Spleen (tissue), 11 donors: ENCODE measurements around the gene ATAD3B. TPM values are rescaled to one million over a fixed set of nuclear protein-coding genes. Genes with fewer than 3 reads are reported as not detected.

Source experiments
- DNase-seq: peaks from one replicate; pipeline ENCODE4 v3.0.0-alpha.2; 2020
- H3K27ac ChIP-seq, 8 donors: fragments of 200-600 bp; sonication (generic) in 7 of 8; 1 replicate in 4 of 8; 2 replicates in 4 of 8; pipeline versions ENCODE4 v1.5.0 to v1.8.0; 2016 to 2021; ENCODE audit warnings: inconsistent platforms in 4 of 8, mild to moderate bottlenecking in 4 of 8, moderate library complexity in 1 of 8
- H3K27me3 ChIP-seq, 7 donors: fragments of 200-600 bp; sonication (generic) in 6 of 7; replicated peaks in 1 of 7; 1 replicate in 4 of 7; 2 replicates in 3 of 7; pipeline versions ENCODE4 v1.5.0 to v1.8.0; 2016 to 2021; ENCODE audit warnings: inconsistent platforms in 3 of 7, mild to moderate bottlenecking in 1 of 7
- H3K36me3 ChIP-seq, 6 donors: fragments of 200-600 bp; sonication (generic) in 5 of 6; 1 replicate in 4 of 6; 2 replicates in 2 of 6; pipeline versions ENCODE4 v1.5.0 to v1.8.0; 2016 to 2021; ENCODE audit warnings: inconsistent platforms in 2 of 6
- H3K4me1 ChIP-seq, 6 donors: fragments of 200-600 bp; sonication (generic) in 5 of 6; 1 replicate in 3 of 6; 2 replicates in 3 of 6; pipeline versions ENCODE4 v1.5.0 to v1.8.0; 2016 to 2021; ENCODE audit warnings: inconsistent platforms in 3 of 6
- H3K4me3 ChIP-seq, 8 donors: fragments of 200-600 bp; sonication (generic) in 7 of 8; 1 replicate in 4 of 8; 2 replicates in 4 of 8; pipeline versions ENCODE4 v1.5.0 to v1.8.0; 2016 to 2021; ENCODE audit warnings: inconsistent platforms in 4 of 8, mild to moderate bottlenecking in 4 of 8, moderate library complexity in 2 of 8
- H3K9me3 ChIP-seq, 8 donors: fragments of 200-600 bp; sonication (generic) in 7 of 8; 1 replicate in 4 of 8; 2 replicates in 4 of 8; pipeline versions ENCODE4 v1.5.0 to v1.8.0; 2016 to 2021; ENCODE audit warnings: inconsistent platforms in 4 of 8
- CTCF ChIP-seq, 11 experiments: fragments of 200-600 bp in 7 of 11; fragments of 450-650 bp in 4 of 11; sonication (generic) in 4 of 11; IDR thresholded peaks in 8 of 11; conservative IDR thresholded peaks in 3 of 11; 1 replicate in 7 of 11; 2 replicates in 4 of 11; pipeline versions ENCODE4 v1.4.0 to v1.8.0; 2016 to 2021; ENCODE audit warnings: antibody characterized with exemption in 11 of 11, inconsistent platforms in 4 of 11, mild to moderate bottlenecking in 1 of 11
- POLR2A ChIP-seq, 3 donors: fragments of 450-650 bp; IDR thresholded peaks; one replicate each; pipeline ENCODE4 v1.5.1; 2017; ENCODE audit warnings: antibody characterized with exemption in 3 of 3, mild to moderate bottlenecking in 1 of 3
- POLR2AphosphoS5 ChIP-seq, 3 donors: sonication (generic); formaldehyde crosslinking; IDR thresholded peaks; one replicate each; pipeline ENCODE4 v1.5.1; 2017; ENCODE audit warnings: antibody characterized with exemption in 3 of 3
- WGBS, 5 donors: extraction: QIAGEN DNeasy Blood & Tissue Kit in 3 of 5; methylation state at CpG; one replicate each; pipeline versions ENCODE4 v1.1.5 to v1.1.7; 2013 to 2018; 5-methylcytosine and 5-hydroxymethylcytosine counted together
- intact Hi-C: fragments of 100-400 bp; cut with DNase I; formaldehyde crosslinking; loops from one replicate; pipeline ENCODE4 v1.15.0; 2023; ENCODE audit warnings: low total_unique reads
- polyA plus RNA-seq, 3 donors: library from polyadenylated mRNA; stranded (reverse); fragments of 200-250 nt; gene quantifications; one replicate each; pipeline ENCODE4 v1.2.1, GENCODE V29; 2013
- total RNA-seq, 7 donors: library from RNA; depleted of rRNA in 3 of 7; stranded (reverse); fragments of >200 nt in 3 of 7; fragmentation: NEBNext Ultra II Directional in 4 of 7; extraction: Animal tissue kit (Norgen Biotek cat#: 25700) in 4 of 7; gene quantifications; one replicate each; pipeline versions ENCODE4 v1.1.0 to v1.2.1, GENCODE V29; 2016 to 2021
- donor health status: healthy with polysubstance abuse.
- donor health status: DM: no; HTN: no; CAD: no; lungs with moderate emphysema.
- donor health status: DM: no; HTN: no; CAD: no.
- donor health status: Bipolar disorder and iron deficiency.
- donor health status: healthy.
- donor health status: DM: no; HTN: no; CAD: no.
- donor health status: DM: yes; HTN: yes; CAD: no.

Gene ATAD3B
- total and polyA plus RNA-seq, 10 donors = 11.5 to 62.3 (median 26.3) TPM

GRCh38 chr1:1429671-1430073 is 41.9 kb upstream of the ATAD3B start:
- H3K27ac ChIP-seq = peak overlapping the region in 6 of 8 donors; percentile 74 to 82 (median 76)
- TF ChIP-seq POLR2AphosphoS5 (IDR thresholded peaks at IDR 0.05) (no peak), CTCF (IDR thresholded peaks at IDR 0.05 in 8 of 11, conservative IDR thresholded peaks at IDR 0.05 in 3 of 11) (no peak), POLR2A (IDR thresholded peaks at IDR 0.05) (no peak)
- WGBS, 5 donors = 66 to 89% (median 78%) methylated on average over 6 of the region's 6 CpGs
- no peak overlapping the region for H3K4me3 ChIP-seq
- peaks cover 0 to 98% (median 24%) of the 10 kb centered on the region in 7 donors for H3K27me3 ChIP-seq
- H3K4me1 ChIP-seq = peaks cover 25 to 73% (median 48%) of the 10 kb centered on the region in 6 donors
- intact Hi-C loops = no loop called here
- peak; percentile 41 for DNase-seq
- no peaks in the 10 kb centered on the region for H3K9me3 ChIP-seq
- H3K36me3 ChIP-seq = no peaks in the 10 kb centered on the region

GRCh38 chr1:1430114-1430982 is 41.2 kb upstream of the ATAD3B start:
- TF ChIP-seq POLR2AphosphoS5 (IDR thresholded peaks at IDR 0.05) = peak; percentile 68 to 81 (median 74)
- TF ChIP-seq POLR2A (IDR thresholded peaks at IDR 0.05) = no peak
- TF ChIP-seq CTCF (IDR thresholded peaks at IDR 0.05 in 8 of 11, conservative IDR thresholded peaks at IDR 0.05 in 3 of 11) = peak in 5 of 11 experiments; percentile 6 to 36 (median 29)
- H3K4me3 ChIP-seq = no peak overlapping the region

GRCh38 chr1:1430992-1431844 is 40.3 kb upstream of the ATAD3B start:
- Histone ChIP-seq H3K36me3 (no peaks in the 10 kb centered on the region), H3K27ac (peak overlapping the region in 7 of 8 donors; percentile 58 to 82 (median 75)), H3K27me3 (peaks cover 0 to 98% (median 31%) of the 10 kb centered on the region in 7 donors), H3K4me1 (peaks cover 36 to 87% (median 62%) of the 10 kb centered on the region in 6 donors), H3K4me3 (no peak overlapping the region), H3K9me3 (no peaks in the 10 kb centered on the region)
- TF ChIP-seq CTCF (IDR thresholded peaks at IDR 0.05 in 8 of 11, conservative IDR thresholded peaks at IDR 0.05 in 3 of 11) = no peak
- TF ChIP-seq POLR2AphosphoS5 (IDR thresholded peaks at IDR 0.05) = no peak
- TF ChIP-seq POLR2A (IDR thresholded peaks at IDR 0.05) = no peak
- intact Hi-C loops = no loop called here
- DNase-seq = peak; percentile 61
- WGBS, 5 donors = 53 to 71% (median 59%) methylated on average over 13 to 18 of the region's 18 CpGs

More at GRCh38 chr1:1430114-1430982, 41.2 kb upstream of the ATAD3B start:
- Histone ChIP-seq H3K27ac (peak overlapping the region; percentile 14 to 82 (median 74)), H3K9me3 (no peaks in the 10 kb centered on the region), H3K4me1 (peaks cover 31 to 80% (median 55%) of the 10 kb centered on the region in 6 donors), H3K27me3 (peaks cover 0 to 98% (median 31%) of the 10 kb centered on the region in 7 donors), H3K36me3 (no peaks in the 10 kb centered on the region)
- intact Hi-C loops = no loop called here
- DNase-seq = peak; percentile 86
- 28 to 55% (median 52%) methylated on average over 24 to 35 of the region's 35 CpGs for WGBS, 5 donors
